Embryonic facial prominence (tissue), 1 donor: ENCODE data around the gene FAM199X.
"Not testable (repeated sequence)": the region's sequence is repeated elsewhere in the genome, so short reads cannot be mapped to it uniquely, and the experiment has no call there.

ENCODE experiments used
- DNase-seq: peaks from one replicate; pipeline ENCODE4 v3.0.0-alpha.2; 2016; ENCODE audit errors: extremely low spot score

The FAM199X gene

DNA sequence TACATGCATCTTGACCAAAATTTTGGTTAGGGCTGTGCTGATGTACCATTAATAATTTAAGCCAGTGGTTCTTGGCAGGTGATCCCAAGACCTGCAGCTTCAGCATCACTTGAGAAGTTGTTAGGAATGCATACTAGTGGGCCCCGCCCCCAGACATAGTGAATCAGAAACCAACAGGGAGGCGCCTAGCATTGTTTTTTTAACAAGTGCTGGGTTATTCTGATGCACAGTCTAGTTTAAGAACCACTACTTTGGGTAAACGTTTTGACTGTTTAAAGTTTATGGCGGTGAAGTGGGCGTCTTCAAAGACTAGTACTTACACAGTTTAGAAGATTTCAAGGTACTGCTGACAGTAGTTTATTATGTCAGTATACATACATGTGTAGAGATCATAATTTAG, 23.6 kb downstream of the FAM199X start:
- DNase-seq = no peak

DNA sequence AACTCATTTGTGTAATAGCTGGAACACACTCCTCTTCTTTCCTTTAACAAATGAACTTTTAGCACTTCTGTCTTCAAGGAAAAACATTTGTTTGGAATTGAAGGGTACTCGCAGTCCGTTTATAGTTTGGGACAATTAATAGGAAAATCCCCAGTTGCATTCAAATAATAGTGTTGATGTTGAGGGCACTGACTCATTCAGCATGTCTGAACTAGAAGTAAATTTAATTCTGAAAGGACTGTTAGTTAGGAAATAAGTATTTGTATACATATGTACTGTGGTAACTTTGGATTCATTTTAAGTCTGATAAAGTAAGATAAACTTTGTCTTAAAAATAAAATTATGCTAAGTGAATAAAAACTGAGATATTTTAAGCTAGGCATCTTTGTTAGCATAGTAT, 27.2 kb downstream of the FAM199X start:
- no peak for DNase-seq

DNA sequence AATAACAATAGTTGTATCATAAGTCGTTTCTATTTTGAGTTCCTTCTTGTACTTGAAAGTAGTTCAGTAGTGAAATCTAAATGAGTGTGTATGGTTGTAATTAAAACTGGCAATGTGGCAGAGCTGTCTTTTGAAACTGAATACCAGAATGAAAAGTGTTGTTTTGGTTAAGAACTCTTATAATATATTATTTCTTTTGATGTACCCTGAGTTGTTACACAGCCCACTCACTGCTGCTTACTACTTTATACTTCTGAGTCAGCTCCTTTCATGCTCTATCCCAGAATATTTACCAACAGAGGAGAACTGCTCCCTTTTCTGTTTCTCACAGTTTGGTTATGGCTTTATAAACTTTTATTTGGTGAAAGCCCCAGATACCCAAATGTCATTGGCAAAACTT, 28.8 kb downstream of the FAM199X start:
- DNase-seq = no peak

DNA sequence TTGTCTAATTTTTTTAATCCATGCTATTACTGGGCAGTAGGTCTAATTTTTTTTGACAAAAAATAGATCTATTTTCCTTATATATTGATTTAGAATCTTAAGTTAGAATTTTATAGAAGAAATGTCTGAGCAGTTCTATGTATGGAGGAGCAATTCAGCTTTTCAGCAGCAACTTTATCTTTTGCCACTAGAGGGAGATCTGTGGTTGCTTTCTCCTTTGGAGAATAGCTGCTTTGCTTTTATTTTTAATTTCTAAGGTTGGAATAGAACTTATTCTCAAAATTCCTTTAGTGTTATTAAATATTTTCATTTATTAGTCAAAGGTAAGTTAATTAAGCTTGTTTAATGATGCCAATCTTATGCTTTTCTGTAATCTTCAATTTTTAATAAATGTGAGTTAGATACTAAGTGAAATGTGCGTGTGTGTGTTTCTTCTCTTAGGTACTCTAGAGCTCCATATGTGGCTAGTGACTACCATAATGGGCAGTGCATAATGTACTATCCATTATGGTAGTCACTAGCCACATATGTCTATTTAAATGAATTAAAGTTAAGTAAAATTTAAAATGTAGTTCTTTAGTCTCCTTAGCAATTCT, 29.3 kb downstream of the FAM199X start:
- no peak for DNase-seq

DNA sequence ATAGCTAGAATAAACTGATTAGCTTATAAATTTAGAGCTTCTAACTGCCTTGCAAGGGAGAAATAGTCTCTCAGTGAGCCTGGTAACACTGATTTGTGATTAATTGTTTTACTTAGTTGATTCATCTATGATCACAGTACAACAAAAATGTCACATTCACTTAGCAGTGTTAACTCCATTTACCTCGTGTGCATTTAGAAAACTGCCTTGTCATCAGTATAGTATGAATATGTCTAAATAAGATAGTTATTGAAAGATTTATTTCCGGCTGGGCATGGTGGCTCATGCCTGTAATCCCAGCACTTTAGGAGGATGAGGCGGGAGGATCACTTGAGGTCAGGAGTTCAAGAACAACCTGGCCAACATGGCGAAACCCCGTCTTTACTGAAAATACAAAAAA, 39.3 kb downstream of the FAM199X start:
- DNase-seq = no peak

DNA sequence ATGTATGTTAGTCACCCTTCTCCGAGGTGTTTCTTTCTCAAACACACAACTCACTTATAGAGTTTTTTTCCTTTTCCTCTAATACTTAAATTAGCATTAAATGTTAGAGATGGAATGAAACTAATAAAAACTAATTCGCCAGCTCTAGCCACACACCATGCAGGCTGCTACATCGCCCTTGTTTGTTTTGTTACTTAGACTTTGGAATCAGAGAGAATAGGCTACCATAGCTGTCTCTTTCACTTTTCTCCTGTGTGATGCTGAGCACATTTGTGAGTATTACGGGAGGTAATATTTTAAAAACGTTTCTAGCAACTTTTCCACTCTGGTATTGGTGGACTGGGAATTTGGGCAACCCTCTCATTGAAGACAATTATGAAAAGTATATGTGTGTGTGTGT, 44.9 kb downstream of the FAM199X start:
- DNase-seq = no peak

DNA sequence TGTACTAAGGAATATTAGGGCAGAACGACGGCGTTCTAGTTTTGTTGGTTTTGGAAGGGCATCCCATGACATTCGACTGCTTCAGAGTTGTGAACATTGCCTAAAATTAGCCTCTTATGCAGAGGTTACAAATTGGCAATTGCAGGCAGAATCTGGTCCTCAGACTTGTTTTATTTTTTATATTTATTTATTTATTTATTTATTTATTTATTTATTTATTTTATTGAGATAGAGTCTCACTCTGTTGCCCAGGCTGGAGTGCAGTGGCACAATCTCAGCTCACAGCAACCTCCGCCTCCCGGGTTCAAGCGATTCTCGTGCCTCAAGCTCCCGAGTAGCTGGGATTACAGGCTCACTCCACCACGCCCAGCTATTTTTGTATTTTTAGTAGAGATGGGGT, 63.8 kb downstream of the FAM199X start:
- not testable (repeated sequence) for DNase-seq
